GM23338 (cell line): Measurements from ENCODE around the gene GJE1.
"Not testable (repeated sequence)": the region's sequence is repeated elsewhere in the genome, so short reads cannot be mapped to it uniquely, and the experiment has no call there.

Source experiments
- CREB1 ChIP-seq: fragments of 250-450 bp; sonication (Bioruptor Pico); IDR thresholded peaks from 2 replicates; pipeline ENCODE4 v1.5.0; 2020; ENCODE audit warnings: low read depth, mild to moderate bottlenecking, moderate library complexity
- EZH2 ChIP-seq: fragments of 200-600 bp; sonication (generic); IDR thresholded peaks from one replicate; pipeline ENCODE4 v1.8.0; 2017; ENCODE audit warnings: antibody characterized with exemption, mild to moderate bottlenecking, low read depth; ENCODE audit not compliant: unreplicated experiment
- EZH2phosphoT487 ChIP-seq: fragments of 200-600 bp; sonication (generic); IDR thresholded peaks from one replicate; pipeline ENCODE4 v1.8.1; 2018; ENCODE audit warnings: antibody characterized with exemption; ENCODE audit not compliant: unreplicated experiment
- JUNB ChIP-seq: IDR thresholded peaks from one replicate; pipeline ENCODE4 v1.6.1; 2016; ENCODE audit warnings: antibody characterized with exemption; ENCODE audit not compliant: unreplicated experiment
- NANOG ChIP-seq: IDR thresholded peaks from 2 replicates; pipeline ENCODE4 v1.6.1; 2016; ENCODE audit warnings: antibody characterized with exemption, borderline replicate concordance
- POLR2AphosphoS5 ChIP-seq: IDR thresholded peaks from 2 replicates; pipeline ENCODE4 v1.6.1; 2016; ENCODE audit warnings: antibody characterized with exemption, low read depth
- STAT1 ChIP-seq: IDR thresholded peaks from one replicate; pipeline ENCODE4 v1.6.1; 2016; ENCODE audit warnings: antibody characterized with exemption; ENCODE audit not compliant: unreplicated experiment
- ZNF114 ChIP-seq: fragments of 250-450 bp; sonication (Bioruptor Pico); IDR thresholded peaks from 2 replicates; pipeline ENCODE4 v1.5.0; 2020; ENCODE audit warnings: mild to moderate bottlenecking, moderate library complexity
- ZNF331 ChIP-seq: fragments of 250-450 bp; sonication (Bioruptor Pico); IDR thresholded peaks from 2 replicates; pipeline ENCODE4 v1.5.0; 2020; ENCODE audit warnings: low read depth, mild to moderate bottlenecking, moderate library complexity
- TF ChIP-seq, protein P1 (sequence below), 2 experiments: fragments of 200-600 bp in 1 of 2; sonication (generic) in 1 of 2; conservative IDR thresholded peaks; 2 replicates each; pipeline versions ENCODE4 v1.5.1 to v1.6.1; 2016 to 2017; ENCODE audit warnings: antibody characterized with exemption in 2 of 2, low read depth in 2 of 2, mild to moderate bottlenecking in 2 of 2, moderate library complexity in 1 of 2
- TF ChIP-seq, protein P2 (sequence below): IDR thresholded peaks from one replicate; pipeline ENCODE4 v1.6.1; 2018; ENCODE audit warnings: antibody characterized with exemption; ENCODE audit not compliant: unreplicated experiment
- TF ChIP-seq, protein P3 (sequence below): IDR thresholded peaks from 2 replicates; pipeline ENCODE4 v1.6.1; 2016; ENCODE audit warnings: antibody characterized with exemption
- TF ChIP-seq, protein P4 (sequence below): fragments of 250-450 bp; sonication (Bioruptor Pico); IDR thresholded peaks from 2 replicates; pipeline ENCODE4 v1.5.0; 2020; ENCODE audit warnings: mild to moderate bottlenecking, moderate library complexity

DNA sequence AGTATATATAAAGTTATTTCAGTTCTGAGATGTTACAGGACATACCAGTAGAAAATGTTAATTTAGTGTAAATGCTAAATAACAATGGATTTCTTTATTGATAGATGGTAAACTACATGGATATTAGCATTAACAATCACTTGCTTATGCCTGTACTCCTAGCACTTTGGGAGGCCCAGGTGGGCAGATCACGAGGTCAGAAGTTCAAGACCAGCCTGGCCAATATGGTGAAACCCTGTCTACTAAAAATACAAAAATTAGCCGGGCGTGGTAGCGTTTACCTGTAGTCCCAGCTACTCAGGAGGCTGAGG, 24.0 kb downstream of the GJE1 start:
- TF ChIP-seq EZH2phosphoT487; CREB1; EZH2; POLR2AphosphoS5; STAT1; ZNF331 (CRISPR knock-in tag); JUNB; NANOG; ZNF114 (CRISPR knock-in tag): not testable (repeated sequence)
- TF ChIP-seq, protein P1, sequence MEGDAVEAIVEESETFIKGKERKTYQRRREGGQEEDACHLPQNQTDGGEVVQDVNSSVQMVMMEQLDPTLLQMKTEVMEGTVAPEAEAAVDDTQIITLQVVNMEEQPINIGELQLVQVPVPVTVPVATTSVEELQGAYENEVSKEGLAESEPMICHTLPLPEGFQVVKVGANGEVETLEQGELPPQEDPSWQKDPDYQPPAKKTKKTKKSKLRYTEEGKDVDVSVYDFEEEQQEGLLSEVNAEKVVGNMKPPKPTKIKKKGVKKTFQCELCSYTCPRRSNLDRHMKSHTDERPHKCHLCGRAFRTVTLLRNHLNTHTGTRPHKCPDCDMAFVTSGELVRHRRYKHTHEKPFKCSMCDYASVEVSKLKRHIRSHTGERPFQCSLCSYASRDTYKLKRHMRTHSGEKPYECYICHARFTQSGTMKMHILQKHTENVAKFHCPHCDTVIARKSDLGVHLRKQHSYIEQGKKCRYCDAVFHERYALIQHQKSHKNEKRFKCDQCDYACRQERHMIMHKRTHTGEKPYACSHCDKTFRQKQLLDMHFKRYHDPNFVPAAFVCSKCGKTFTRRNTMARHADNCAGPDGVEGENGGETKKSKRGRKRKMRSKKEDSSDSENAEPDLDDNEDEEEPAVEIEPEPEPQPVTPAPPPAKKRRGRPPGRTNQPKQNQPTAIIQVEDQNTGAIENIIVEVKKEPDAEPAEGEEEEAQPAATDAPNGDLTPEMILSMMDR (conservative IDR thresholded peaks at IDR 0.05; ENCODE audit: low read depth in 2 of 2), result not testable (repeated sequence)
- TF ChIP-seq, protein P2, sequence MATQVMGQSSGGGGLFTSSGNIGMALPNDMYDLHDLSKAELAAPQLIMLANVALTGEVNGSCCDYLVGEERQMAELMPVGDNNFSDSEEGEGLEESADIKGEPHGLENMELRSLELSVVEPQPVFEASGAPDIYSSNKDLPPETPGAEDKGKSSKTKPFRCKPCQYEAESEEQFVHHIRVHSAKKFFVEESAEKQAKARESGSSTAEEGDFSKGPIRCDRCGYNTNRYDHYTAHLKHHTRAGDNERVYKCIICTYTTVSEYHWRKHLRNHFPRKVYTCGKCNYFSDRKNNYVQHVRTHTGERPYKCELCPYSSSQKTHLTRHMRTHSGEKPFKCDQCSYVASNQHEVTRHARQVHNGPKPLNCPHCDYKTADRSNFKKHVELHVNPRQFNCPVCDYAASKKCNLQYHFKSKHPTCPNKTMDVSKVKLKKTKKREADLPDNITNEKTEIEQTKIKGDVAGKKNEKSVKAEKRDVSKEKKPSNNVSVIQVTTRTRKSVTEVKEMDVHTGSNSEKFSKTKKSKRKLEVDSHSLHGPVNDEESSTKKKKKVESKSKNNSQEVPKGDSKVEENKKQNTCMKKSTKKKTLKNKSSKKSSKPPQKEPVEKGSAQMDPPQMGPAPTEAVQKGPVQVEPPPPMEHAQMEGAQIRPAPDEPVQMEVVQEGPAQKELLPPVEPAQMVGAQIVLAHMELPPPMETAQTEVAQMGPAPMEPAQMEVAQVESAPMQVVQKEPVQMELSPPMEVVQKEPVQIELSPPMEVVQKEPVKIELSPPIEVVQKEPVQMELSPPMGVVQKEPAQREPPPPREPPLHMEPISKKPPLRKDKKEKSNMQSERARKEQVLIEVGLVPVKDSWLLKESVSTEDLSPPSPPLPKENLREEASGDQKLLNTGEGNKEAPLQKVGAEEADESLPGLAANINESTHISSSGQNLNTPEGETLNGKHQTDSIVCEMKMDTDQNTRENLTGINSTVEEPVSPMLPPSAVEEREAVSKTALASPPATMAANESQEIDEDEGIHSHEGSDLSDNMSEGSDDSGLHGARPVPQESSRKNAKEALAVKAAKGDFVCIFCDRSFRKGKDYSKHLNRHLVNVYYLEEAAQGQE, result not testable (repeated sequence)
- TF ChIP-seq, protein P3, sequence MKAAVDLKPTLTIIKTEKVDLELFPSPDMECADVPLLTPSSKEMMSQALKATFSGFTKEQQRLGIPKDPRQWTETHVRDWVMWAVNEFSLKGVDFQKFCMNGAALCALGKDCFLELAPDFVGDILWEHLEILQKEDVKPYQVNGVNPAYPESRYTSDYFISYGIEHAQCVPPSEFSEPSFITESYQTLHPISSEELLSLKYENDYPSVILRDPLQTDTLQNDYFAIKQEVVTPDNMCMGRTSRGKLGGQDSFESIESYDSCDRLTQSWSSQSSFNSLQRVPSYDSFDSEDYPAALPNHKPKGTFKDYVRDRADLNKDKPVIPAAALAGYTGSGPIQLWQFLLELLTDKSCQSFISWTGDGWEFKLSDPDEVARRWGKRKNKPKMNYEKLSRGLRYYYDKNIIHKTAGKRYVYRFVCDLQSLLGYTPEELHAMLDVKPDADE, result not testable (repeated sequence)
- TF ChIP-seq, protein P4, sequence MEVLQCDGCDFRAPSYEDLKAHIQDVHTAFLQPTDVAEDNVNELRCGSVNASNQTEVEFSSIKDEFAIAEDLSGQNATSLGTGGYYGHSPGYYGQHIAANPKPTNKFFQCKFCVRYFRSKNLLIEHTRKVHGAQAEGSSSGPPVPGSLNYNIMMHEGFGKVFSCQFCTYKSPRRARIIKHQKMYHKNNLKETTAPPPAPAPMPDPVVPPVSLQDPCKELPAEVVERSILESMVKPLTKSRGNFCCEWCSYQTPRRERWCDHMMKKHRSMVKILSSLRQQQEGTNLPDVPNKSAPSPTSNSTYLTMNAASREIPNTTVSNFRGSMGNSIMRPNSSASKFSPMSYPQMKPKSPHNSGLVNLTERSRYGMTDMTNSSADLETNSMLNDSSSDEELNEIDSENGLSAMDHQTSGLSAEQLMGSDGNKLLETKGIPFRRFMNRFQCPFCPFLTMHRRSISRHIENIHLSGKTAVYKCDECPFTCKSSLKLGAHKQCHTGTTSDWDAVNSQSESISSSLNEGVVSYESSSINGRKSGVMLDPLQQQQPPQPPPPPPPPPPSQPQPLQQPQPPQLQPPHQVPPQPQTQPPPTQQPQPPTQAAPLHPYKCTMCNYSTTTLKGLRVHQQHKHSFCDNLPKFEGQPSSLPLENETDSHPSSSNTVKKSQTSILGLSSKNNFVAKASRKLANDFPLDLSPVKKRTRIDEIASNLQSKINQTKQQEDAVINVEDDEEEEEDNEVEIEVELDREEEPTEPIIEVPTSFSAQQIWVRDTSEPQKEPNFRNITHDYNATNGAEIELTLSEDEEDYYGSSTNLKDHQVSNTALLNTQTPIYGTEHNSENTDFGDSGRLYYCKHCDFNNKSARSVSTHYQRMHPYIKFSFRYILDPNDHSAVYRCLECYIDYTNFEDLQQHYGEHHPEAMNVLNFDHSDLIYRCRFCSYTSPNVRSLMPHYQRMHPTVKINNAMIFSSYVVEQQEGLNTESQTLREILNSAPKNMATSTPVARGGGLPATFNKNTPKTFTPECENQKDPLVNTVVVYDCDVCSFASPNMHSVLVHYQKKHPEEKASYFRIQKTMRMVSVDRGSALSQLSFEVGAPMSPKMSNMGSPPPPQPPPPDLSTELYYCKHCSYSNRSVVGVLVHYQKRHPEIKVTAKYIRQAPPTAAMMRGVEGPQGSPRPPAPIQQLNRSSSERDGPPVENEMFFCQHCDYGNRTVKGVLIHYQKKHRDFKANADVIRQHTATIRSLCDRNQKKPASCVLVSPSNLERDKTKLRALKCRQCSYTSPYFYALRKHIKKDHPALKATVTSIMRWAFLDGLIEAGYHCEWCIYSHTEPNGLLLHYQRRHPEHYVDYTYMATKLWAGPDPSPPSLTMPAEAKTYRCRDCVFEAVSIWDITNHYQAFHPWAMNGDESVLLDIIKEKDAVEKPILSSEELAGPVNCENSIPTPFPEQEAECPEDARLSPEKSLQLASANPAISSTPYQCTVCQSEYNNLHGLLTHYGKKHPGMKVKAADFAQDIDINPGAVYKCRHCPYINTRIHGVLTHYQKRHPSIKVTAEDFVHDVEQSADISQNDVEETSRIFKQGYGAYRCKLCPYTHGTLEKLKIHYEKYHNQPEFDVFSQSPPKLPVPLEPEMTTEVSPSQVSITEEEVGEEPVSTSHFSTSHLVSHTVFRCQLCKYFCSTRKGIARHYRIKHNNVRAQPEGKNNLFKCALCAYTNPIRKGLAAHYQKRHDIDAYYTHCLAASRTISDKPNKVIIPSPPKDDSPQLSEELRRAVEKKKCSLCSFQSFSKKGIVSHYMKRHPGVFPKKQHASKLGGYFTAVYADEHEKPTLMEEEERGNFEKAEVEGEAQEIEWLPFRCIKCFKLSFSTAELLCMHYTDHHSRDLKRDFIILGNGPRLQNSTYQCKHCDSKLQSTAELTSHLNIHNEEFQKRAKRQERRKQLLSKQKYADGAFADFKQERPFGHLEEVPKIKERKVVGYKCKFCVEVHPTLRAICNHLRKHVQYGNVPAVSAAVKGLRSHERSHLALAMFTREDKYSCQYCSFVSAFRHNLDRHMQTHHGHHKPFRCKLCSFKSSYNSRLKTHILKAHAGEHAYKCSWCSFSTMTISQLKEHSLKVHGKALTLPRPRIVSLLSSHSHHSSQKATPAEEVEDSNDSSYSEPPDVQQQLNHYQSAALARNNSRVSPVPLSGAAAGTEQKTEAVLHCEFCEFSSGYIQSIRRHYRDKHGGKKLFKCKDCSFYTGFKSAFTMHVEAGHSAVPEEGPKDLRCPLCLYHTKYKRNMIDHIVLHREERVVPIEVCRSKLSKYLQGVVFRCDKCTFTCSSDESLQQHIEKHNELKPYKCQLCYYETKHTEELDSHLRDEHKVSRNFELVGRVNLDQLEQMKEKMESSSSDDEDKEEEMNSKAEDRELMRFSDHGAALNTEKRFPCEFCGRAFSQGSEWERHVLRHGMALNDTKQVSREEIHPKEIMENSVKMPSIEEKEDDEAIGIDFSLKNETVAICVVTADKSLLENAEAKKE (CRISPR knock-in tag), result not testable (repeated sequence)
